ENCODE measurements around the gene GALNT2. TPM values are rescaled to one million over a fixed set of nuclear protein-coding genes. Genes with fewer than 3 reads are reported as not detected.

The GALNT2 gene
- total RNA-seq, 1 experiment from 2014 or later, result 36.3 TPM

- no peak for DNase-seq (ENCODE audit: low read depth)
- in situ Hi-C loops (cut with HindIII; ENCODE audit: low pct_unique_long_range_greater_than_20kb, low sequenced_read_pairs), result no loop called here
These were observed 137.8 kb downstream of the GALNT2 start for GRCh38 chr1:230204842-230205241.

DNA sequence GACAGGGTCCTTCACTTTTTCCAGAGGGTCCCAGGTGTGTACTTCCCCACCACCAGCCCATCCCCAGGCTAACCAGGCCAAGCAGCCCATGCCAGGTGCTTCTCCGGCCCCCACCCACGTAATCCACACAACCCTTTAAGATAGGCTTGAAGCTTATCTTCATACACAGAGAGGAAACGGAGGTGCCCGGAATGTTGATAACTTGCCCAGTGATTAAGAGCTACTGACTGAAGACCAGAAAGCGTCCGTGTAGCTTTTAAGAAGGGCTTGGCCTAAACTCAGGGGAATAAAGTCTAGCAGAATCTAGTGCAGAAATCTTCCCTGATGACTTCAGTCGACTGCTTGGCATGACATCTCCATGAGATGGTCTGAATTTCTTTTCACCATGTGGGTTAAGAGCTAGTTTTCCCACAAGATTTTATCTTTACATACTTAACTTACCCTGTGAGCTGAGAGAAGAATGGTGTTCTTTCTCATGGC is 138.7 kb downstream of the GALNT2 start:
- in situ Hi-C loops (cut with HindIII; ENCODE audit: low pct_unique_long_range_greater_than_20kb, low sequenced_read_pairs), result no loop called here

DNA sequence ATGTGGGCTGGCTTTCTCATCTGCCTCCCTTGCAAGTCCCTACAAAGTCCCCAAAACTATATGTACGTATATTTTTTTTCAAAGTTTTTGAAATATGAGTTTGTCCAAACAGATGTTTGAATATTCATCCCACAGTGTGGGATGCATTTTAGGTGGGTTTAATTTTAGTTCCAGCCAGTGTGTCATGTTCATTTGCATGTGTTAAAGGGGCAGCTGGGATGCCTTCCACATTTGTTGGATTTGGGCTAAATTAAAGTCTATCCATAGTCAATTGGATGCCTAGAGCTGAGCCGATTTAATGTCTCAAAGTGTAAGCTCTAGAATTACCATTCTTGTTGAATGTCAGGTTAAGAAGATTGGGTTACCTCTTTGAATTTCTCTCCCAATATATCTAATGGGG is 139.2 kb downstream of the GALNT2 start:
- in situ Hi-C loops (cut with HindIII; ENCODE audit: low pct_unique_long_range_greater_than_20kb, low sequenced_read_pairs), result no loop called here
- DNase-seq (ENCODE audit: low read depth), result no peak

More for the DNA sequence above, 138.7 kb downstream of the GALNT2 start:
- no peak for DNase-seq (ENCODE audit: low read depth)

DNA sequence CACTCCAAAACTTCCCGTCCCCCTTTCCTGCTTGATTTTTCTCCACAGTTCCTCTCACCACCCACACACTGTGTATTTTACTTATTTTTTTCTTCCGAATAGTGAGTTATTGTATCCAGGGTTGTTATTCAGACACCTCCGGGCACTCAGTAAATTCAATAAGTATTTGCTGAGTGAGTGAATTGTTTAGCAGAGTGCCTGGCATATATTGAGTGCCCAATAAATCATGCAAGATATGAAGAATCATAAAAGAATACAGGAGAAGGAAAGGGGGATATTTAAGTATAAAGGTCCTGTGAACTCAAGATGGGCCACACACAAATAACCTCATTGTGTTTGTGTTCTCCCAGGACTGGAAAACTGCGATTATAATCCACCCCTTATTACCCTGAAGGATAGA is 139.9 kb downstream of the GALNT2 start:
- no peak for DNase-seq (ENCODE audit: low read depth)
- in situ Hi-C loops (cut with HindIII; ENCODE audit: low pct_unique_long_range_greater_than_20kb, low sequenced_read_pairs), result no loop called here

DNA sequence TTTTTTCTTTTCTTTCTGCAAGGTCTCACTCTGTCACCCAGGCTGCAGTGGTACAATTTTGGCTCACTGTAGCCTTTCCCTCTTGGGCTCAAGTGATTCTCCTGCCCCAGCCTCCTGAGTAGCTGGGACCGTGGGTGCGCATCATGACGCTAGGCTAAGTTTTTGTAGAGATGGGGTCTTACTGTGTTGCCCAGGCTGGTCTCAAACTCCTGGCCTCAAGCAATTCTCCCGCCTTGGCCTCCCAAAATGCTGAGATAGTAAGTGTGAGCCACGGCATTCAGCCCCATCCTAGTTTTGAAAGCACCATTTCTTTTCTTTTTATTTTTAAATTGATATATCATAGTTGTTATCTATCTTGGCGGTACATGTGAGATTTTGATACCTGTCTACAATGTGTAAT is 140.6 kb downstream of the GALNT2 start:
- no peak for DNase-seq (ENCODE audit: low read depth)
- in situ Hi-C loops (cut with HindIII; ENCODE audit: low pct_unique_long_range_greater_than_20kb, low sequenced_read_pairs), result no loop called here

DNA sequence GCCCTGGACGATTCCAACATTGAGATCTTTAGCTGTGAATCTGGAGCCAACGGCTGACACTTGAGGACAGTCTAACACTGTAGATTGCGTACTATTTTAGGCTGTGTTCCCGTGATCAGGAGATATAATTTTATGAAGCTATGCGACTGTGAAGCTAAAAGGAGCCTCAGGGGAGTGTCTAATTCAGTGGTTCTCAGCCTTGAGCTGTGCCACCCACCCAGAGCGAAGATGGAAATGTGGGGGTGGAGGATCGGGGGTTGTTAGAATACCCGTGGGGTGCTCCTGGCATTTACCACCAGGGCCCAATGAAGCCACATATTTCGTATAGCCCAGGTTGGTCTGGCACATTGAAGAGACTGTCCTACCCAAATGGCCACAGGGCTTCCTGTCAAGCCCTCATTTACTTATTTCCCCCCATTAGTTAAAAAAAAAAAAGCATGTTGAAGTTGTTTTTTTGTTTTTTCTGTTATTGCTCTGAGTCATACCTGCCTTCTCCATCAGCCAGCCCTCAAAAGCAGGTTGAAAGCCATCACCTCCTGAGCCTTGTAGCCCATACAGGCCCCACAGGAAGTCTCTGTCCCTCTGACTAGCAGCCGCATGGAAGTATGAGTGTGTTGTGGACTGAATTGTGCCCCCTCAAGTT is 141.7 kb downstream of the GALNT2 start:
- no peak for DNase-seq (ENCODE audit: low read depth)
- in situ Hi-C loops (cut with HindIII; ENCODE audit: low pct_unique_long_range_greater_than_20kb, low sequenced_read_pairs), result no loop called here

DNA sequence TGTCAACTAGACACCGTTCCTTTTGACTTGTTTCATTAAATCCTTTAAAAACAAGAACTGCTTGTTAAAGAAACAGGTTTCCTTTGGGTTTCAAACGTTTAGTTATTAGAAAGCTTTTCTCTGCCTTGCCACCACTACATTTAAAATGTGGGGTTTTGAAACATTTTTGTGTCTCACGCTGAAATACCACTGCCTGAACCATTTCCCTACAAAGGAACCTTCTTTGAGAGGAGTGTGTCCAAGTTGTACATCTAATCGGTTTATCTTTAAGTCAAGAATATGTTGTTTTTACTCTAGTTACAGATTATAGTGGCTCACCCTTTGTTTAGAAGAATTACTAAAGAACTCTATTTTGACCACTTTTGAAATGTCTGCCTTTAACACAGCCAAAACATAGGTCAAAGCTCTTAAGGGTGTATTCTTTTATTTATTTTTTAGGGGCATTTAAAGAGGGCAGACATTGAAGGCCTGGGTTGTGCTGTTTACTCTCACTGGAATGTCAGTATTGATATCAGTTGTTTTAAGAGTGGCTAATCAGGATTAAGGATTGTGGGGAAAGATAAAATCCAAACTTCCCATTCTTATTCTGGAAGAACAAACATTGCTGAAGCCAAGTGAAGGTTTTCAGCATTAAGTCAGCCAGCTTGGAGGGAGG is 143.4 kb downstream of the GALNT2 start:
- in situ Hi-C loops (cut with HindIII; ENCODE audit: low pct_unique_long_range_greater_than_20kb, low sequenced_read_pairs), result no loop called here
- no peak for DNase-seq (ENCODE audit: low read depth)

- in situ Hi-C loops (cut with HindIII; ENCODE audit: low pct_unique_long_range_greater_than_20kb, low sequenced_read_pairs), result no loop called here
- DNase-seq (ENCODE audit: low read depth), result no peak
These were observed 143.9 kb downstream of the GALNT2 start for GRCh38 chr1:230210981-230211336.

GRCh38 chr1:230211436-230212145 is 144.6 kb downstream of the GALNT2 start:
- in situ Hi-C loops (cut with HindIII; ENCODE audit: low pct_unique_long_range_greater_than_20kb, low sequenced_read_pairs), result no loop called here
- no peak for DNase-seq (ENCODE audit: low read depth)

- in situ Hi-C loops (cut with HindIII; ENCODE audit: low pct_unique_long_range_greater_than_20kb, low sequenced_read_pairs), result no loop called here
- no peak for DNase-seq (ENCODE audit: low read depth)
These were observed 145.4 kb downstream of the GALNT2 start for GRCh38 chr1:230212405-230212936.

GRCh38 chr1:230215031-230215430 is 148.0 kb downstream of the GALNT2 start:
- in situ Hi-C loops (cut with HindIII; ENCODE audit: low pct_unique_long_range_greater_than_20kb, low sequenced_read_pairs), result no loop called here
- no peak for DNase-seq (ENCODE audit: low read depth)

DNA sequence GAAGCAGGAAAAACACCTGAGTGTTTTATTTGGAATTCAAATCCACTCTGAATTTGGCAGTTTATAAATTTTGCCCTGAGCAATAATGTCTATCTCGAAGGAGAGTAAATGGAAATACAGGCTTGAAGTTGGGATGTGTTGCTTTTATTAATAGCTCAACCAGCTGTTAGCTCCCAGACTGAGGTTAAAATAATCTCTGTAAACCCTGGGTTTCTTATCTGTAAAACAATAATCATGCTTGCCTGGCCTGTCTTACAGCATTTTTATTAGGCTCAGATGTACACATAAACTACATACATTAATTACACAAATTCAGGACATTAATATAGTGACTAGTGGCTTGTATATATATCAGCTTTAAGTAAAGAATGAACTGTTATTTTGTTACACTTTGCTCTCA is 148.5 kb downstream of the GALNT2 start:
- in situ Hi-C loops (cut with HindIII; ENCODE audit: low pct_unique_long_range_greater_than_20kb, low sequenced_read_pairs), result no loop called here
- DNase-seq (ENCODE audit: low read depth), result no peak

GRCh38 chr1:230216896-230217295 is 149.9 kb downstream of the GALNT2 start:
- in situ Hi-C loops (cut with HindIII; ENCODE audit: low pct_unique_long_range_greater_than_20kb, low sequenced_read_pairs), result no loop called here

GRCh38 chr1:230218667-230219066 is 151.6 kb downstream of the GALNT2 start:
- DNase-seq (ENCODE audit: low read depth), result no peak
- in situ Hi-C loops (cut with HindIII; ENCODE audit: low pct_unique_long_range_greater_than_20kb, low sequenced_read_pairs), result no loop called here

More at GRCh38 chr1:230216896-230217295, 149.9 kb downstream of the GALNT2 start:
- no peak for DNase-seq (ENCODE audit: low read depth)

DNA sequence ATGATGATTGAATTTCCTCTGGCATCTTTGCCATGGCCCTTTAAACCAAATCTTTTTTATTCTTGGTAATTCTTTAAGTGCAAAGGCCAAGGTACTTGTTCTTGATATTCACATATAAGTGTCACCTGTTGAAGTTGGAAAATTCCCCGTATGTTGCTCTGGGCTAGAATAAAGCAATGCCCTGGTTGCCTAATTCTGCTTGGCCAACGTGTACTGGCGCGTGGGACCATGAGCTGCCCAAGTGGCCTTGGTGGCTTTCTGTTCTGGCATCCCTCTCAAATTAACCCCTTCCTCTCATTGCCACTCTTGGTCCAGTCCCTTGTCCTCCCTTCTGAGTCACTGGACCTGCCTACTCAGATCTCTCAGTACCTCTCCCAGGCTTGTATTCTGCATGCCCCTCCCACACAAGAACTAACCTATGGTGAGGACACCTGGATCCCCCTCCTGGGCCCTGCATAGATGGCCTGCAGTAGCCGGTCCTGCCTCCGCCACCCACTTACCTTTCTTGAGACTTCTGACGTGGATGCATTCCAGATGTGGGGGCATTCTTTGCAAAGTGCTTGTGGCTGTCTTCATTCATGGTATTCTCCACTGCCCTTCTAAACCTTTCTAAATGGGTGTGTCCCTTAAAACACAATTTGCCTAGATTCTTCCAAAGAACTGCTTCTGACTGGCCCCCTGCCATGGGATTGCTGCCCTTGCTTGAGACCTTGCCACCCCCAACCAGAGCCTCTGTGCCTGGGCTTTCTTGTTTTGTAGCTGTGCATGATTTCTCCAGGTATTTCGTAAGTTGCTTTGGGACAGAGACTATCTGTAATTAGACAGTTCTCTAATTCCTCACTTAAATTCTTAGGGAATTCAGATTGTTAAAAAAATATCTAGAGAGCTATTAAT is 152.4 kb downstream of the GALNT2 start:
- in situ Hi-C loops (cut with HindIII; ENCODE audit: low pct_unique_long_range_greater_than_20kb, low sequenced_read_pairs), result no loop called here
- DNase-seq (ENCODE audit: low read depth), result no peak

DNA sequence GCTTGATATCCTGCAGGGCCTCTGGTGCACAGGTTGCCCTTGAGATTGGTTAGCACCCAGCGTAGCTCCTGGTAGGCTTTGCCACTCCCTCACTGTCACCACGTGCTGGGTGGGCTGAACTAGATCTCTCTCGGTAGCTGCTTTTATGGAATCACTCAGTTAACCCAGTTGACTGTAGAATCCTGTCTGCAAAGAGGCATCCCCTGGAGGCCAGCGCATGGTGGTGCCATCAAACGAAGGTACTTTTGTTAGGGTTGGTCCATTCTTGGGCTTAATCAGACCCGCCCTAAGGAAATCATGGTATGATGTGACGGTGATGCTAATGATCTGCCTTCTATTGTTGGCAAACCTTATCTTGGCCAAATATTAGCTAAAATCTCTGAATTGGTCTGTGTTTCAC is 153.4 kb downstream of the GALNT2 start:
- DNase-seq (ENCODE audit: low read depth), result no peak
- in situ Hi-C loops (cut with HindIII; ENCODE audit: low pct_unique_long_range_greater_than_20kb, low sequenced_read_pairs), result no loop called here

- no peak for DNase-seq (ENCODE audit: low read depth)
- in situ Hi-C loops (cut with HindIII; ENCODE audit: low pct_unique_long_range_greater_than_20kb, low sequenced_read_pairs), result no loop called here
These were observed 153.9 kb downstream of the GALNT2 start for GRCh38 chr1:230220907-230221306.

DNA sequence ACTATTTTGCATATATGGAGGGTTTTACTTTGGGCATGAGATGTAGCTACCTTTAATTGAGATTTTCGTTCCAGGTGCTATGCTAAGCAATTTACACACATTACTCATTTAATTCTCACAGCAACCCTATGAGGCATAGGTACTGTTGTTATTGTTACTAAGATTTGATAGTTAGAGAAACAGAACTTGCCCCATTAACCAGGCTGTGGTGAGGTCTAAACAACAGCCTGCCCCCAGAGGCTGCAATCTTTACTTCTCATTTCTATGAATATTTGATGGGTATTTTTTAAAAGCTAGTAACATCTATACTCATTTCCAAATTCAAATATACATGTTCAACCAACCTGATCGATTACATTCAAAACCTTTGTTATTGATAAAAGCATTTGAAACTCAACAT is 155.6 kb downstream of the GALNT2 start:
- in situ Hi-C loops (cut with HindIII; ENCODE audit: low pct_unique_long_range_greater_than_20kb, low sequenced_read_pairs), result no loop called here
- DNase-seq (ENCODE audit: low read depth), result no peak

Data from Caki2 (cell line).